ENCODE data around the gene LAIR1.
"Not testable (repeated sequence)": the region's sequence is repeated elsewhere in the genome, so short reads cannot be mapped to it uniquely, and the experiment has no call there.

LAIR1 gene

DNA sequence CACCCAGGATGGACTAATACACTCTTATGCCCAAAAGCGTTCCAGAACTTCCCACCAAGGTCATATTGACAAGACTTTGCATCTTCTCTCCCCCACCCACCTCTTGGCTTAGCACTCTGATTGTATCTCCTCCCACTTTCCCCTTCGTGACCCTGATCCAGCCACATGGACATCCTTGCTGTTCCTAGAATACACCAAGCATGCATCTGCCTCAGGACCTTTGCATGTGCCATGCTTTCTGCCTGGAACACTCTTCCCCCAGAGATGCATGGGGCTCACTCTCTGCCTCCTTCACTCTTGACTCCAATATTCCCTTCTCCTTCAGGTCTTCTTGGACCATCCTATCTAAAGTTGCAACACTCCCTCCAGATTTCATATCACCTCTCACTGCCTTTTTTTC, 16.2 kb upstream of the LAIR1 start:
- ChIA-PET CTCF (no interaction called here), POLR2A (no interaction called here)
- DNase-seq (ENCODE audit: extremely low spot score), result no peak
- TF ChIP-seq ARNT (IDR thresholded peaks at IDR 0.05), result no peak
- no peak for TF ChIP-seq ZNF384 (IDR thresholded peaks at IDR 0.05)
- TF ChIP-seq NFRKB (IDR thresholded peaks at IDR 0.05), result no peak
- TF ChIP-seq CTBP1 (IDR thresholded peaks at IDR 0.05; ENCODE audit: borderline replicate concordance), result no peak
- no peak for TF ChIP-seq TARDBP (IDR thresholded peaks at IDR 0.05)
- TF ChIP-seq, protein P1, sequence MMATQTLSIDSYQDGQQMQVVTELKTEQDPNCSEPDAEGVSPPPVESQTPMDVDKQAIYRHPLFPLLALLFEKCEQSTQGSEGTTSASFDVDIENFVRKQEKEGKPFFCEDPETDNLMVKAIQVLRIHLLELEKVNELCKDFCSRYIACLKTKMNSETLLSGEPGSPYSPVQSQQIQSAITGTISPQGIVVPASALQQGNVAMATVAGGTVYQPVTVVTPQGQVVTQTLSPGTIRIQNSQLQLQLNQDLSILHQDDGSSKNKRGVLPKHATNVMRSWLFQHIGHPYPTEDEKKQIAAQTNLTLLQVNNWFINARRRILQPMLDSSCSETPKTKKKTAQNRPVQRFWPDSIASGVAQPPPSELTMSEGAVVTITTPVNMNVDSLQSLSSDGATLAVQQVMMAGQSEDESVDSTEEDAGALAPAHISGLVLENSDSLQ (IDR thresholded peaks at IDR 0.05), result no peak
- TF ChIP-seq SUZ12 (IDR thresholded peaks at IDR 0.05), result no peak
- no peak for TF ChIP-seq FOXM1 (IDR thresholded peaks at IDR 0.05; ENCODE audit: borderline replicate concordance)
- no peak for TF ChIP-seq SP1 (IDR thresholded peaks at IDR 0.05)
- no peak for TF ChIP-seq L3MBTL2 (conservative IDR thresholded peaks at IDR 0.05)
- no peak for TF ChIP-seq HDGF (IDR thresholded peaks at IDR 0.05; ENCODE audit: borderline replicate concordance)
- TF ChIP-seq FOXA1 (IDR thresholded peaks at IDR 0.05), result no peak
- no peak for TF ChIP-seq BHLHE40 (IDR thresholded peaks at IDR 0.05; ENCODE audit: borderline replicate concordance)
- no peak for TF ChIP-seq LEF1 (IDR thresholded peaks at IDR 0.05; ENCODE audit: borderline replicate concordance)
- no peak for TF ChIP-seq ELF4 (IDR thresholded peaks at IDR 0.05)
- no peak for TF ChIP-seq FOXK2 (IDR thresholded peaks at IDR 0.05)

DNA sequence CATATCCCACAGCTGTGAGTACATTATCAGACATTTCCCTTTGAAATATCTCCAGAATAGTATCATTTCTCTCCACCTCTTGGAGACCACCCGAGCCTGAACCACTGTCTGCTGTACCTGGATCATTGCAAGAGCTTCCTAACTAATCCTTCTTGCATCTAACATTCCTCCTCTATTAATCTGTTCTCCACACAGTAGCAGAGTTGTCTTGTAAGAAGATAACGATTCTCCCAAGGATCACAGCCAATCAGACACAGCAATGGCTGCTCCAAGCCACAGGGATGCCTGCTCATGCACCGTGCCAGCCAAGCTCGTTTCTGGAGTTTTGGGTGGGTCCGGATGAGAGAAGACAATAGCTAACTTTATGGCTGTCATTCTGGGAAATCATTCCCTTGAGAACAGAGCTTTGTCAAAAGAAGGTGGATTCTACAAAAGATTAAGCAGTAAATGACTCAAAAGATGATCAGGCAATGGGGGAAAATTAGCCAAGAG, 14.5 kb upstream of the LAIR1 start:
- no peak for TF ChIP-seq NFRKB (IDR thresholded peaks at IDR 0.05)
- TF ChIP-seq TARDBP (IDR thresholded peaks at IDR 0.05), result no peak
- TF ChIP-seq LEF1 (IDR thresholded peaks at IDR 0.05; ENCODE audit: borderline replicate concordance), result no peak
- TF ChIP-seq FOXK2 (IDR thresholded peaks at IDR 0.05), result no peak
- no peak for TF ChIP-seq BHLHE40 (IDR thresholded peaks at IDR 0.05; ENCODE audit: borderline replicate concordance)
- no peak for TF ChIP-seq SUZ12 (IDR thresholded peaks at IDR 0.05)
- TF ChIP-seq FOXM1 (IDR thresholded peaks at IDR 0.05; ENCODE audit: borderline replicate concordance), result no peak
- no peak for TF ChIP-seq CTBP1 (IDR thresholded peaks at IDR 0.05; ENCODE audit: borderline replicate concordance)
- TF ChIP-seq L3MBTL2 (conservative IDR thresholded peaks at IDR 0.05), result no peak
- no peak for TF ChIP-seq FOXA1 (IDR thresholded peaks at IDR 0.05)
- TF ChIP-seq SP1 (IDR thresholded peaks at IDR 0.05), result no peak
- TF ChIP-seq ARNT (IDR thresholded peaks at IDR 0.05), result no peak
- TF ChIP-seq, protein P1 (IDR thresholded peaks at IDR 0.05), result no peak
- CTCF ChIA-PET, result no interaction called here
- no peak for DNase-seq (ENCODE audit: extremely low spot score)
- POLR2A ChIA-PET, result no interaction called here

GRCh38 chr19:54376610-54377285, 12.0 kb upstream of the LAIR1 start:
- CTCF ChIA-PET, result no interaction called here

GRCh38 chr19:54375181-54375938, 10.6 kb upstream of the LAIR1 start:
- DNase-seq (ENCODE audit: extremely low spot score); CTCF ChIA-PET; POLR2A ChIA-PET: not testable (repeated sequence)

More at GRCh38 chr19:54376610-54377285, 12.0 kb upstream of the LAIR1 start:
- POLR2A ChIA-PET, result no interaction called here
- TF ChIP-seq ELF4 (IDR thresholded peaks at IDR 0.05) (no peak), TARDBP (IDR thresholded peaks at IDR 0.05) (no peak), ZNF384 (IDR thresholded peaks at IDR 0.05) (no peak), CTBP1 (IDR thresholded peaks at IDR 0.05; ENCODE audit: borderline replicate concordance) (no peak)
- DNase-seq (ENCODE audit: extremely low spot score), result no peak

DNA sequence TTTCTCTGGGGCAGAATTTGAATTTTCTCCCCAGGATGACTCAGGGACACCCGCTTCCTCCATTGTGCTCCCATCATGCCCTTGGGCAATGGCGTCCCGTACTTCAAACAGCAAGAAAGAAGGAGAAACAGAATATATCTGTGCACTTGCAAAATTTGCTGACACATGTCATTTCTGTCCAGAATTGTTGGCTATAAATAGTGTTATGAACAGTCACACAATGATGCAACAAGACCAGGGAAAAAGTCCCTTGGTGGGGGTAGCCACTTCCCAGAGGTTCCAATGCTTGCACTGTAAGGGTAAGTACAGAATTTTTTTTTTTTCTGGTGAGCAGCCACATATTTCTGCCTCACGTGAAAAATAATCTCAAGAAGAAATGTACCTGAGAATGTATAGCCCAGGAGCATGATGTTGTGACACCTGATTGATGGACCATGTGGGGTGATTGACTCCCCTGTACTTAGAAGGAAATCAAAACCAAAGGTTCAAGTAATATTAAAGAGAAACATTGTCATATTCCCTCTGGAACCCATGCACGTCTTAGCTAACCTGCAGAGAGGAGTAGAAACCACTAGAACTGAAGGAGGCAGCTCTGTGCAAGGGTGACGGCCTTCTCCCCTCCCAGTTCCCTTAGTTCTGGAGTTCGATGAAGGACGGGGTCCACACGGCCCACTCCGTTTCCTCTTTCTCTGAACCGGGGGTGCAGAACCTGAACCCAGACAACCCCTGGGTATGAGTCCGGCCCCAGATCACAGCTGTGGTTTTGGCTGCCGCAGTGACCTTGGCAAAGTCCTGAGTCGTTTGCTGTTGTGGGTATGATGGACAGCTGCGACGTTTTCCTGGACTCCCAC, 9.3 kb upstream of the LAIR1 start:
- ChIA-PET POLR2A (no interaction called here), CTCF (no interaction called here)
- TF ChIP-seq LEF1 (IDR thresholded peaks at IDR 0.05; ENCODE audit: borderline replicate concordance), result no peak
- no peak for TF ChIP-seq FOXM1 (IDR thresholded peaks at IDR 0.05; ENCODE audit: borderline replicate concordance)
- no peak for TF ChIP-seq ZNF384 (IDR thresholded peaks at IDR 0.05)
- no peak for DNase-seq (ENCODE audit: extremely low spot score)

DNA sequence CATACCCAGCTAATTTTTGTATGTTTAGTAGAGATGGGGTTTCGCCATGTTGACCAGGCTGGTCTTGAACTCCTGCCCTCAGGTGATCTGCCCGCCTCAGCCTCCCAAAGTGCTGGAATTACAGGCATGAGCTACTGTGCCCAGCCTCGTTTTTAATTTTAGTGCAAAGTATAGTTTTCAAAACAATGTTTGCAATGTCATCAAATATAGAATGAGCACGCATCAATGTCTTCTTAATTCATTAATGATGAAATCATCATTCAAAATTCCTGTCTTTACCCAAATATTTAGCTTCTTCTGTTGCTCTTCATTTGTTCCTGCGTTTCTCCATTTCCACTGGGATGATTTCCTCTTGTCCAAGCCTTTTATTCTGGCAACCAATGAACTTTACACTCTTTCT, 6.7 kb upstream of the LAIR1 start:
- POLR2A ChIA-PET, result not testable (repeated sequence)

DNA sequence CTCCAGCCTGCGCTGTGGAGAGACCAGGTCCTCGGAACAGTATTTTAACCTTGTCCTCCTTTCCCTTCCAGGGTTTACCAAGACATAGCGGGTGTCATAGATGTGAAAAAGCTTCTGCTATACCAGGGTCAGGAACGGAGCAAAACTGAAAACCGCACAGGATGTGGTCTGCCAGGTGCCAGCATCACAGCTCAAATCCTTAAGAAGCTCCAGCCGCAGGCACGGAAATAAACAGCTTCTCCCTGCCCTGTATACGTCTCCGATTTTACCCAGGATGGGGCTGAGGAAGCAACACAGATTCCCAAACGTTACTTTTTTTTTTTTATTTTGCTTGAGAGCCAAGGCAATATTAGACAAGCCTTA, 5.7 kb upstream of the LAIR1 start:
- POLR2A ChIA-PET; CTCF ChIA-PET; DNase-seq (ENCODE audit: extremely low spot score): not testable (repeated sequence)

More for the DNA sequence above, 6.7 kb upstream of the LAIR1 start:
- CTCF ChIA-PET; DNase-seq (ENCODE audit: extremely low spot score): not testable (repeated sequence)

GRCh38 chr19:54369688-54370433, 5.1 kb upstream of the LAIR1 start:
- DNase-seq (ENCODE audit: extremely low spot score); POLR2A ChIA-PET: not testable (repeated sequence)
- CTCF ChIA-PET, result interaction anchor here (0.8 kb wide), 1 partner anchor 340 kb away, joined by 3 read pairs; no protein-coding TSS in a partner anchor
